ENCODE data around the gene CORIN.

The CORIN gene

GRCh38 chr4:47619691-47620090 lies 218.2 kb downstream of the CORIN start:
- DNase-seq: no peak
- Mint-ChIP-seq H3K4me1 (no peaks in the 10 kb centered on the region), H3K9me3 (peaks cover 5% of the 10 kb centered on the region), H3K4me3 (no peak overlapping the region), H3K27ac (no peak overlapping the region), H3K27me3 (ENCODE audit: low read depth, poor library complexity) (peaks cover 7% of the 10 kb centered on the region), H3K36me3 (ENCODE audit: low read depth) (no peaks in the 10 kb centered on the region)
- TF ChIP-seq CTCF (IDR thresholded peaks at IDR 0.05): no peak

- no peak overlapping the region for H3K27ac Mint-ChIP-seq
- H3K9me3 Mint-ChIP-seq: peaks cover under 1% of the 10 kb centered on the region
- H3K4me1 Mint-ChIP-seq: no peaks in the 10 kb centered on the region
- peaks cover 2% of the 10 kb centered on the region for H3K27me3 Mint-ChIP-seq (ENCODE audit: low read depth, poor library complexity)
- no peak overlapping the region for H3K4me3 Mint-ChIP-seq
- no peak for DNase-seq
- no peak for TF ChIP-seq CTCF (IDR thresholded peaks at IDR 0.05)
- H3K36me3 Mint-ChIP-seq (ENCODE audit: low read depth): no peaks in the 10 kb centered on the region
Measured at GRCh38 chr4:47617607-47618006, 220.3 kb downstream of the CORIN start.

- no peaks in the 10 kb centered on the region for H3K4me1 Mint-ChIP-seq
- no peak overlapping the region for H3K27ac Mint-ChIP-seq
- no peaks in the 10 kb centered on the region for H3K36me3 Mint-ChIP-seq (ENCODE audit: low read depth)
- no peaks in the 10 kb centered on the region for H3K9me3 Mint-ChIP-seq
- H3K27me3 Mint-ChIP-seq (ENCODE audit: low read depth, poor library complexity): peaks cover 6% of the 10 kb centered on the region
- H3K4me3 Mint-ChIP-seq: no peak overlapping the region
- DNase-seq: no peak
- TF ChIP-seq CTCF (IDR thresholded peaks at IDR 0.05): no peak
Measured at GRCh38 chr4:47615385-47615784, 222.5 kb downstream of the CORIN start.

GRCh38 chr4:47612116-47613023 lies 225.5 kb downstream of the CORIN start:
- no peak overlapping the region for H3K4me3 Mint-ChIP-seq
- H3K4me1 Mint-ChIP-seq: no peaks in the 10 kb centered on the region
- no peaks in the 10 kb centered on the region for H3K9me3 Mint-ChIP-seq
- TF ChIP-seq CTCF (IDR thresholded peaks at IDR 0.05): no peak
- no peak overlapping the region for H3K27ac Mint-ChIP-seq
- H3K27me3 Mint-ChIP-seq (ENCODE audit: low read depth, poor library complexity): peaks cover 6% of the 10 kb centered on the region
- H3K36me3 Mint-ChIP-seq (ENCODE audit: low read depth): no peaks in the 10 kb centered on the region
- no peak for DNase-seq

- H3K27me3 Mint-ChIP-seq (ENCODE audit: low read depth, poor library complexity): peaks cover 6% of the 10 kb centered on the region
- no peaks in the 10 kb centered on the region for H3K9me3 Mint-ChIP-seq
- H3K4me1 Mint-ChIP-seq: no peaks in the 10 kb centered on the region
- no peaks in the 10 kb centered on the region for H3K36me3 Mint-ChIP-seq (ENCODE audit: low read depth)
- DNase-seq: no peak
- H3K27ac Mint-ChIP-seq: no peak overlapping the region
- TF ChIP-seq CTCF (IDR thresholded peaks at IDR 0.05): no peak
- H3K4me3 Mint-ChIP-seq: no peak overlapping the region
Measured at GRCh38 chr4:47606482-47606881, 231.4 kb downstream of the CORIN start.

GRCh38 chr4:47598896-47599295 lies 239.0 kb downstream of the CORIN start:
- Mint-ChIP-seq H3K4me3 (no peak overlapping the region), H3K36me3 (ENCODE audit: low read depth) (no peaks in the 10 kb centered on the region), H3K27ac (no peak overlapping the region), H3K27me3 (ENCODE audit: low read depth, poor library complexity) (no peaks in the 10 kb centered on the region), H3K9me3 (no peaks in the 10 kb centered on the region), H3K4me1 (peaks cover 12% of the 10 kb centered on the region)
- DNase-seq: no peak
- TF ChIP-seq CTCF (IDR thresholded peaks at IDR 0.05): no peak

Data from nephron progenitor cell (in vitro differentiated cells).